HG03139 (cell line): Measurements from ENCODE around the gene MAEA.
"Not testable (repeated sequence)": the region's sequence is repeated elsewhere in the genome, so short reads cannot be mapped to it uniquely, and the experiment has no call there.

Experiments
- ATAC-seq: cut with Tn5 transposase; IDR thresholded peaks from one replicate; pipeline ENCODE4 v1.9.1; 2021; ENCODE audit not compliant: unreplicated experiment

Gene MAEA

DNA sequence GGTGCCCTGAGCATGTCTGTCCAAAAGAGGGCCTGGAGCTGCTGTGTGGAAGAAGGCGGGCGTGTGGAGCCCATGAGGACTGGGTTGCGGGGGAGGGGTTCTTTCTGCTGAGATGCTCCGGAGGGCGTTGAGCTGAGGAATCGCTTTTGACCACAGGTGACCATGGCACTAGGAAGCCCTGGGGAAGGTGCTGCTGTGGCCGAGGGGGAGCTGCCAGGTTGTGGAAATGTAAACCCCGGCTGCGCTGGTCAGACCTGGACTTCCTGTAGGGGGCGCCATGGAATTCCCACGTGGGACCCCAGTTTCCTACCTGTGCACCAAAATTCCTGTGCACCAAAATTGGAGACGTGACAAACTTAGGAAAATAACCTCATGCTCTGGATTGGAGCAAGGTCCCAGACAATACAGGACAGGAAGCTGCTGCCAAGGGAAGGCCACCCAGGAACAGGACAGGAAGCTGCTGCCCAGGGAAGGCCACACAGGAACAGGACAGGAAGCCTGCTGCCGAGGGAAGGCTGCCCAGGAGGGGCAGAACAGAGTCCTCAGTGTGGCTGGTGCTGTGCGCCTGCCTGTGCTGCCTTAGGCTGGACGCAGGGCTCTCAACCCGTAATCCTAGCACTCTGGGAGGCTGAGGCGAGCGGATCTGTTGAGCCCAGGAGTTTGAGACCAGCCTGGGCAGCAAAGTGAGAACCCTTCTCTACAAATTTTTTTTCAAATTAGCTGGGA, 29.0 kb downstream of the MAEA start:
- no peak for ATAC-seq

DNA sequence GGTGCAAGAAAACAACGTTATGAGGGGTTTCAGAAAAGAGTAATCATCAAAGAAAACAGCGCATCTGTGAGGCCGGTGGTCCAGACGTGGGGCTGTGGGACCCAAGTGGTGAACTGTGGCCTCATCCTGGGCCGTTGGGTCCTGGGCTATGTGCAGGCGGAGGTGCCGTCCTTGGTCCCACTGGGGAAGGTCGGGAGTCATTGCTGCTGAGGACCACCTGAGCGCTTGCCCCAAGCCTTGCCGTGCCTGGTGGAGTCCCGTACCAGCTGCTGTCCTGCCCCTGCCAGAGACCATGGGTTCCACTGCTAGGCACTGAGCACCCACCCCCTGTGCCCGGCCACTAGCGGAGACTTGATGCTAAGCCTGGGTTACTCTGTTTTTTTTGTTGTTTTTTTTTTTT, 31.8 kb downstream of the MAEA start:
- no peak for ATAC-seq

DNA sequence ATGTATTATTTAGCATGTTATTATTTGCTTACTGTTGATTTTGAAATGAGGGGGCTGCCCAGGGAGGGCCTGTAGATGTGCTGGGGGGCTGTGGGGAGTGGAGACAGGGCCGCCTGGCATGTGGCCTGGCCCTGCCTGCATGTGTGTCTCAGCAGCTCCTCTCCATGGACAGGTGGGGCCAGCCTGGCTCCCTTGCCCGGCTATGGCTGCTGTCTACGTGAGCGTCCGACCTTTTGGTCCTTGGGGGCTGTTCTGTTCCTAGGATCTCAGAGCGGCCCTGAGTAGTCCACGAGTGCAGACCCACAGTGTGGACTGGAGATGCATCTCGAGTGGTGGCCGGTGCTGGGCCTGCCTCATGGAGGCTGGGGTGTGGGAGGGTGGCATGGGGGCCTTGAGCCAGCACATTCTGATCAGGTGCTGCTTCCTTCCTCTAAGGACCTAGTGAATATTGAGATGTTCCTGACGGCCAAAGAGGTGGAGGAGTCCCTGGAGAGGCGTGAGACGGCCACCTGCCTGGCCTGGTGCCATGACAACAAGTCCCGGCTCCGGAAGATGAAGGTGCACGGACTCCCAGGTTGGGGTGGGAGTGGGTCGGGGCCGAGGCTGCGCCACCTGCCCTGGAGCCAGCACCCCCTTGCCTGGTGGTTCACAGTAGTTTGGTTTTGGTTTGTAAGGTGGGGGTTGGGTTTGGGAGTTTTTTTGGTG, 32.4 kb downstream of the MAEA start:
- ATAC-seq = no peak

DNA sequence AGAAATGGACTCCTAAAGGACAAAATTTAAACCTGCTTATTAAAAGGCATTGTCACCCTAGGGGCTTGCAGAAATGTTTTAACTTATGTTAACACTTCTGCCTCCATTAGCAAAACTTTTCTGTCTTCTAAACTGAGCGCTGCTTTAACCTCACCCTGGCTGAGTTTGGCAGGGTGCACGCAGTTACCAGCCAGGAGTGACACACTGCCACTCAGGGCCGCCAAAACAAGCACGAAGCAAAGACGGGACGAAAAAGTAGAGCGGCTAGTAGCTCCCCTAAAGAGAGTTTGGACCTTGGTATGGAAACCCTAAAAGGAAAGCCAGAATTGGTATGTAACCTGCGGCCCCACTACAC, 33.6 kb downstream of the MAEA start:
- ATAC-seq = no peak

DNA sequence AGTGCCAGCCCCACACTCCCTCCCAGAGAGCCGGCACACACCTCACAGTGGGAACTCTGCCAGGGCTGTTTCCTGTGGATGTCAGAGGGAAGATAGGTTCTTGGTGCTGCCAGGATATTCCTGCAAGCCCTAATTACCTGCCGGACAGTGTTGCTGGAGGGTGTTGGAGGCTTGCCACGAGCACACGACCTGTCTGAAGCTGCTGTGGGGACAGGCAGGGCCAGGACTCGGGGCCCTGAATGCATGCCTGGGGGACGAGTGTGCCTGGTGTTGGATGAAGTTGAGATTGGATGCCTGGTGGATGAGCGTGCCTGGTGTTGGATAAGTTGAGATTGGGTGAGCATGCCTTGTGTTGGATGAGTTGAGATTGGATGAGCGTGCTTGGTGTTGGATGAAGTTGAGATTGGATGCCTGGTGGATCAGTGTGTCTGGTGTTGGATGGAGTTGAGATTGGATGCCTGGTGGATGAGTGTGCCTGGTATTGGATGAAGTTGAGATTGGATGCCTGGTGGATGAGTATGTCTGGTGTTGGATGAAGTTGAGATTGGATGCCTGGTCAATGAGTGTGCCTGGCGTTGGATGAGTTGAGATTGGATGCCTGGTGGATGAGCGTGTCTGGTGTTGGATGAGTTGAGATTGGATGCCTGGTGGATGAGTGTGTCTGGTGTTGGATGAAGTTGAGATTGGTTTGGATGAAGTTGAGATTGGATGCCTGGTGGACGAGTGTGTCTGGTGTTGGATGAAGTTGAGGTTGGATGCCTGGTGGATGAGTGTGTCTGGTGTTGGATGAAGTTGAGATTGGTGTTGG, 34.1 kb downstream of the MAEA start:
- no peak for ATAC-seq

DNA sequence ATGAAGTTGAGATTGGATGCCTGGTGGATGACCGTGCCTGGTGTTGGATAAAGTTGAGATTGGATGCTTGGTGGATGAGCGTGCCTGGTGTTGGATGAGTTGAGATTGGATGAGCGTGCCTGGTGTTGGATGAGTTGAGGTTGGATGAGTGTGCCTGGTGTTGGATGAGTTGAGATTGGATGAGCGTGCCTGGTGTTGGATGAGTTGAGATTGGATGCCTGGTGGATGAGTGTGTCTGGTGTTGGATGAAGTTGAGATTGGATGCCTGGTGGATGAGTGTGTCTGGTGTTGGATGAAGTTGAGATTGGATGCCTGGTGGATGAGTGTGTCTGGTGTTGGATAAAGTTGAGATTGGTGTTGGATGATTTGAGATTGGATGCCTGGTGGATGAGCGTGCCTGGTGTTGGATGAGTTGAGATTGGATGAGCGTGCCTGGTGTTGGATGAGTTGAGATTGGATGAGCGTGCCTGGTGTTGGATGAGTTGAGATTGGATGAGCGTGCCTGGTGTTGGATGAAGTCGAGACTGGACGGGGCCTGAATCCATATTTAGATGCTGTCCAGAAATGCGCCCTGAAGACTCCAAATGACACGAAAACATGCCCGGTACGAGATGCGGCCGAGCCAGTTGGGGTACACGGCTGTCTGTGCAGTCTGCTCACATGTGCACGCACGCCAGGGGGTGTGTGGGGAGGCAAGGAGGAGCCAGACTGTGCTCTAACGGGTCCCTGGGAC, 34.9 kb downstream of the MAEA start:
- not testable (repeated sequence) for ATAC-seq

DNA sequence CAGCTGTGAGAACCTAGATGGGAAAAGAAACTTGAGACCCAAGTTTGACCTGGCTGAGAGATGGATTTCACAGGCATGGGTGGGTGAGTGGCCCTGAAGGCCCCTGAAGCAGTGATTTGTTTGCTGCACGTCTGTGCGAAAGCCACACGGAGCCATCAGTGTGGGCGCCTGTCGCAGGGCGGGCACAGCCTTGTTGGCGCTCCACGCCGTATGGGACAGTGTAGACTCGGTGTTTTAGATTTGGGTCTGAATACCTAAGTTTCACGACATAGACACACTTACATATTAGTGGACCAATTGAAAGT, 35.4 kb downstream of the MAEA start:
- ATAC-seq = no peak

DNA sequence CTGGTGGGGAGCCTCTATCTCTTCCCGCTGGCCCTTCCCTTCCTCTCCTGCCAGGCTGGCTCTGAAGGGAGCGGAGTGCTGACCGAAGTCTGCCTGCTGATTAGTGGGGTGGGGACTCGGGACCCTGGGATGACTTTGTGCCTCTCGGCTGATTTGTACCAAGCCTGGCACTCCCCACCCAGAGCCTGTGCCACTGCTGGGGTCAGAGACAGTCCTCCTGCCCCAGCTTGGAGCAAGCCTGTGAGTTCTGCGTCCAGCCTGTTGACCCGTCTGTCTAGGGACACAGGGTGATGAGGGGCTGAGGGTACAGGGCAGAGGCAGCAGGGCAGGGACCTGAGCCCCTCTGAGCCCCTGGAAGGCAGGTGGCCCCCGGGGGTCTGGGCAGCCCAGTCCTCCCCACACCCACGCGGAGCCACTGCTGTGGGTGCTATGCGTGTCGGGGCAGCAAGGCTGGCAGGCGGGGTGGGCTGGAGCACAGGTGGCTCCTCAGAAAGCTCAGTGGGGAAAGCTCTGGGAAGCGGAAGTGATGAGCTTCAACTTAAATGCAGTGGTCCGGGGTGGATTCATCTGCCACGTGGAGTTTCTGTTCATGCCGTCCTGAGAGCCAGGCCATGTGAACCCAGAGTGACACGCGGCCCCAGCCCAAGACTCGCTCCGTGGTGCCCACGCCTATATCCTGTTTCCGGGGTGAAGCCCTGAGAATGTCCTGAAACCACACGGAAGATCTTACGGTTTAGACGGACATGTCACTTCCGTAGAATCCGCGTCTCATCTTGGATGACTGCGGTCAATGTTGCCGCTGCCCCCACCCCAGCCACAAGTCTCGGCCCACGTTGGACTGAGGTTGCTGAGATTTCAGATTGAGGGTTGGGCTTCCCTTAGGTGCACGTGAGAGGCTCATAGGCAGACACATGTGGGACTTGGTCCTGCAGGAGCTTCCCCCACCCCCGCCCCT, 36.3 kb downstream of the MAEA start:
- no peak for ATAC-seq

DNA sequence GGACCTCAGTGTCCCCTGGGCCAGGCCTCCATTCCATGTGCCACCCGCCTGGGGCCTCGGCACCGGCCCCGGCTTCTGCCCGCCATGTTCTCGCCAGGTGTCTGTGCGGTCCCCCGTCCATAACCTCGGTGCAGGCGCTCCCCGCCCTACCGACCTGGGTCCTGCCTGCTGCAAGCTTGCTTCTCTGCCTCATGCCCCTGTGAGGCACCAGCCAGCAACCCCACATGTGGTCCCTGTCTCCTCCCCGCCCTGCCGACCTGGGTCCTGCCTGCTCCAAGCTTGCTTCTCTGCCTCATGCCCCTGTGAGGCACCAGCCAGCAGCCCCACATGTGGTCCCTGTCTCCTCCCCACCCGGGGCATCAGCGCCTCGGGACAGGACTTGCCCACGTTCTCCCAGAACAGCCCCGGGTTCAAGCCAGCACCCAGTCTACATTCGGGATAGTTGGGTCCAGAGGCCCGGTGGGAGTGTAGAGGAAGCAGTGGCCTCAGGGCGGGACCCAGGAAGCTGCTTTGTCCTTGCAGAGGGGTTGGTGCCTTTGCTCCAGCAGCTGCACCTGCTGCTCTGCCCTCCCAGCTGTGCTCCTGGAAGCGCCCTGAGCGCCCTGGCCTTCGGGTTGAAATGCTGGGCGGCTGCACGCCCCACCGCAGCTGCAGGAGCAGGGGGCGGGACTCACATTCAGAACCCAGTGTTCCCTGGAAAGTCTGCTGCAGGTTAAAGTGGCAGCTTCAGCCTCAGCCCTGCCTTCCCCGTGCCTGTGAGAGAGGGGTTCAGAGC, 37.2 kb downstream of the MAEA start:
- no peak for ATAC-seq

DNA sequence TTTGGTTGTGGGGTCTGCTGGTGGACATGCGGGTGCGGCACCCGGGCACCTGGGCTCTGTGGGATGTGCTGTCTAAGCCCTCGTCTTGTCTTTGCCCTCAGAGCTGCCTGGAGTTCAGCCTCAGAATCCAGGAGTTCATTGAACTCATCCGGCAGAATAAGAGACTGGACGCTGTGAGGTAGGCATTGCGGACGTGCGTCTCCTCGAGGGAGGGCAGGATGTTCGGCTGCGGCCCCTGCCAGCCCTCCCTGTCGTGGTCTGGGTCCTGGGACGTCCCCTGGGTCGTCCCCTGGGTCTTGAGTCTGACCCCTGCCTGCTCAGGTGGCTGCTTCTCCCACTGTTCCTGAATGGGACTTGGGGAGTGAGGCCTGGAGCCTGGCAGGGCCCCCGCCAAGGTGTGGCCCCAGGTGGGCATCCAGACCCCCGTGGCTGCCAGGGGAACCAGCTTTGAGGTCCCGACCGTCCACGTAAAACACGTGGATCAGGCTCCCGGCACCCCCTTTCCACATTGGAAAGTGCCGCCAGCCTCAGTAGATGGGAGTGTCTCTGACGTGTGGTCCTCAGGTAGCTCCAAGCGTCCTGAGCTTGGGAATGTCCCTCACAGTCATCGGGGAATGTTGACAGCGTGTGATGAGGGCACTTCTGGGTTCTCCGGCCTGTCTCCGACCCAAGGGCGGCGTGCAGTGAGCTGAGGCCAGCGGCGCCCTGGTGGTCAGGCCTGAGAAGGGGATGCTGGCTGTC, 38.0 kb downstream of the MAEA start:
- ATAC-seq = no peak

DNA sequence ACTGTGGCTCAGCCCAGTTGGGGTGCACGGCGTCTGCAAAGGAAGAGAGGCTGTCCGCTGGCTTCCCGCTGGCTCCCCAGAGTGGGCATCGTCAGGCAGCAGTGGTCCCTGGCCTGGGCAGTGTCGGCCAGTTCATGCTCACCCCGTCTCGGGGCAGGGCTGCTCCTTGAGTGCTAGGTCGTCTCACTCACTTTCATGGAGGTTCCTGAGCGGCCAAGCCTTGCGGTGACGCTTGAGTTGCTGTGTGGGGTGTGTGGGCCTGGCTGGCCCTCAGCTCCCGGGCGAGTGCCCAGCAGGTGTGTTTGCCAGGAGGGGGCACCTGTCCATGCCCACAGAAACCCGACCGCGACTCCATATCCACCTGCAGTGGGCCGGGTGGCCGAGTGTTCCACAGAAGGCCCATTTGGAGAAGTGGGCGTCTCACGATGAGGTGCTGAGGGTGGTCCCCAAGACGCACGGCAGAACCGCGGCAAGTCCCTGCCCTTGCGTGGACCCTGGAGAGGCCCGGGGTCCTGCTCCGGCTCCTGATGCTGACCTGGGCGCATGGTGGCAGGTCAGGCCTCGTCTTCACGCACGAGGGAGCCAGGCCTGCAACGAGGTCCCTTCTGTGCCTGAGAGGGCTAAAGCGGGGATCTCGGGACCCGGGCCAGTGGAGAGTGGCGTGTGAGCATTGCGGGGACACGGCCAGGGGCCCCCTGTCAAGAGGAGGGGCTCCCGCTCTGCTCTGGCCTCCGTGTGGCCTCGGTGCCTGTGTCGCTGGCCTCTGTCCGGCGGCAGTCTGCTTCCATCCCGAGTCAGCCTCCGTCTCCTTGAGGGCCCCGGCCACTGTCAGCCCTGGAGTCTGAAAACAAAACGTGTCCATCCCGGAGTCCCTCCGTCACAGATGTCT, 38.8 kb downstream of the MAEA start:
- ATAC-seq = no peak

DNA sequence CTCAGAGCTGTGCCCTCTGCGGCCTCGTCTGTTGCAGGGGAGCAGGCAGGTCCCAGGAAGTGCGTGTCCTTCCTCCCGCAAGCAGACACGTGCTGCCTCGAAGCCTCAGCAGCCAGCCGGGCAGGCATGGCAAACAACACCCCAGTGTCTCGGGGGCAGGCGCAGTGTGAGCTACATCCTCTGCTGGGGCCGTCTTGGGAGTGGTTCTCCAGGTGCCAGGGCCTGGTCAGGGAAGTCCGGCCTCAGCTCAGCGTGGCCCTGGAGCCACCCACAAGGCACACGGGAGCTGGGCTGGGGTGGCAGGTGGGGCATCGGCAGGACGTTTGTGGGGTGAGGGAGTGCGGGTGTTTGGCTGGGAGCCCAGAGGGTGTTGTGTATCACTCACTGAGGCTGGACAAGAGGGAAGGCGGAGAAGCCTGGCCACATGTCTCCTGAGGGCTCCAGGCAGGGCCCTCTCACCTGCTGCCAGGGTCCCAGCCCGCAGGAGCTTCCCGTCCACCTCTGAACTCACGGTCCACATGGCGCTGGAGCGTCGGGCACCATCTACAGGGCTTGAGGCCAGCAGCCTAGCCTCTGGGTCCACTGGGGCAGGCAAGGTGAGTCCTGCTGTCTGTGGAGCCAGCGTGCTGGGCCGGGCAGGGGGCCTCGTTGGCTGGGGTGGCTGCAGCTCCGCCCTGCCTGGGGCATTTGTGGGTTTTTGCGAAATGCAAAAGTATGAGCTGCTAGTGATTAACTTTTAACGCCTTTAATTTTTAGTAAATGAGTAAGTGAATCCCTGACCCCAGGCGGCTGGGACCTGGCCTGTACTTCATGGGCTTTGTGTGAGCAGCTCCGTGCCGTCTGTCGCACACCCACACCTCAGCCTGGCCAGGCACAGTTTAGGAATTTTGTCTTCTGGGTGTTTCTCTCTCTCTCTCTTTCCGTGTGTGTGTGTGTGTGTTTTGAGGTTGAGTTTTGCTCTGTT, 40.0 kb downstream of the MAEA start:
- no peak for ATAC-seq

DNA sequence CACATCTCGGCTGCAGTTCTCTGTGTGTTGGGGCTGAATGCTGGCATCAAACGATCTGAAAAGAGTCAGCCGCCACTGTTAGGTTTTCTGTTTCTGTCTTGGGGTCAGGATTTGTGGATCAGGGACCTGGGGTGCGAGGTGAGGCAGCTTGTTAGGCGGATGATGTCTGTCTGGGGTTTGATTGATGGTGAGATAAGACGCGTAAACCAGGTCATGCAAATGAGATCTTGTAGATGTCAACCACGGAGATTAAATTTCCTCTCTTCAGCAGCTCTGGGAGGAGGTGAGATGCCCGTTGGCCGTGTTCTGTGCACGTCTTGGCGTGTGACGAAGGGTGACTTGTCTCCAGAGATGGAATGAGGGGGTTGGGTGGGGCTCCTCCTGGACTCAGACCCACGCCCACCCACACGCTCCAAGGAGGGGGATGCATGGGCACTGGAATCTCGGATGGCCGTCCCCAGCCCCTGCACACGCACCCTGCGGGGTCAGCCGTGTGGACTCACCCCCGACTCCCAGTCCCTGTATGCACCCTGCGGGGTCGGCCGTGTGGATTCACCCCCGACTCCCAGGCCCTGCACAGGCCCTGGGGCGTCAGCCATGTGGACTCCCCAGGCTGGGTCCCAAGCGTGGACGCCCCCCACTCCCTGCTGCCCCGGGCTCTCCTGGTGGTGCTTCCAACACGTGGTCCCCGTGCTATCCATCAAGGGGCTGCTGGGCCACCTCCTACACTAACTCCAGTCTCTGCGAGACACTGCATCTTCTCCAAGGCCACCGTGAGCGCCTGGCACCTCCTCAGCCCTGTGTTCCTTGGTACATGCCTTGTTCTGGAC, 41.3 kb downstream of the MAEA start:
- no peak for ATAC-seq

DNA sequence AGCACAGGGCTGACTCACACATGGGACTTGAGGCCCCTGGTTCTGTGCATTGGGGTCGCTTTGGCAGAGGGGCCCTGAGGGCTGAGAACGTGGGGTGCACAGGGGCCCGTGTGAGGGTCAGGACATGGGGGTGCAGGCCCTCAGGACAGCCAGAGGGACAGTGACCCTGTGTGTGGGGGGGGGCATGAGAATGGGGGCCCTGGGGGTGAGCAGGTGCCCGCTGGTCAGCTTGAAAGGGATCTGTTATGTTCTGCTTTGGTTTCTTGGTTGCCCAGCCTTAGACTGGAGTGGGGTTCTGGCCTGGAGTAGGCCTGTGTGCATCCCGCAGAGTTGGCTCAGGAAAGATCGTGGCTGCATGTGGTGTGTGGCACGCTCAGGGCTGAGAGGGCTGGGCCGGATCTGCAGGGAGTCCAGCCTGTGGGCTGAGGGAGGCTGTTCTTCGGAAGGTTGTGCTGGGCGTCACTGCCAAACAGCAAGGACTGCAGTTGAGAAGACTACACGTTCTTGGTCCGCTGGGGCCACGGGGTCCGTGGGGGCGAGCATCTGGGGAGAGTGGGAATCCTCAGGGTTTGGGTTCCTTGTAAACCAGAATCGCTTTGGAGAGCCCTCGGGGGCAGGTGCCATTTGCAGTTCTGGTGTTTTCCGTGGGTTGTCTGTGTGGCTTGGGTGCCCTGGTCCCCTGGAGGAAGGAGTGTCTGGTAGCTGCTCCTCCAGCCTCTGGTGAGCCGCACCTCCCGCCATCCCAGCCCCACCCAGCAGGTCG, 42.1 kb downstream of the MAEA start:
- no peak for ATAC-seq

DNA sequence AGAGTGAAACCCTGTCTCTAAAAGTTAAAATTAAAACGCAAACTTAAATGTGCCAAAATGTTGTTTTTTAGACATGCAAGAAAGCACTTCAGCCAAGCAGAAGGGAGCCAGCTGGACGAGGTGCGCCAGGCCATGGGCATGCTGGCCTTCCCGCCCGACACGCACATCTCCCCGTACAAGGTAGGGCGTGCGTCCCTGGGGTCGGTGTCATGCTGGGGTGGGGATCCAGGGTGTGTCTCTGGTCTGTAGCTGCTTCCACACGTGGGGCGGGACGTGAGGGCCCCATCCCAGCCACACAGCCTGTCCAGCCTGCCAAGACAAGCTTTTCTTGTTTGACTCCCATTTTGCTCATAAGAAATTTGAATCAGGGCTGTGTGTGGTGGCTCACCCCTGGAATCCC, 43.0 kb downstream of the MAEA start:
- ATAC-seq = no peak
